Endodermal cell (in vitro differentiated cells): Measurements from ENCODE around the gene VBP1. TPM values are rescaled to one million over a fixed set of nuclear protein-coding genes. Genes with fewer than 3 reads are reported as not detected.

Source experiments
- DNase-seq: peaks from one replicate; pipeline ENCODE4 v3.0.0-alpha.2; 2017
- H3K27ac ChIP-seq: 2 replicates; pipeline ENCODE4 v1.5.1; 2013; ENCODE audit warnings: mild to moderate bottlenecking, low read depth, low read length, moderate library complexity
- H3K27me3 ChIP-seq: 2 replicates; pipeline ENCODE4 v1.6.1; 2013; ENCODE audit warnings: mild to moderate bottlenecking, low read length, moderate library complexity; ENCODE audit not compliant: insufficient read depth, control insufficient read depth, poor library complexity, severe bottlenecking
- H3K36me3 ChIP-seq: 2 replicates; pipeline ENCODE4 v1.7.0; 2013; ENCODE audit warnings: mild to moderate bottlenecking, low read length, moderate library complexity; ENCODE audit not compliant: control insufficient read depth, insufficient read depth
- H3K4me1 ChIP-seq: one replicate; pipeline ENCODE4 v1.7.0; 2013; ENCODE audit warnings: low read length; ENCODE audit not compliant: control insufficient read depth, insufficient read depth
- H3K4me3 ChIP-seq: 2 replicates; pipeline ENCODE4 v1.5.1; 2013; ENCODE audit warnings: mild to moderate bottlenecking, low read length, moderate library complexity
- H3K9ac ChIP-seq: 2 replicates; pipeline ENCODE4 v1.6.1; 2013; ENCODE audit warnings: mild to moderate bottlenecking, low read length, moderate library complexity; ENCODE audit not compliant: poor library complexity, severe bottlenecking; ENCODE audit errors: extremely low read depth
- H3K9me3 ChIP-seq: 2 replicates; pipeline ENCODE4 v1.6.1; 2013; ENCODE audit warnings: mild to moderate bottlenecking, low read length, moderate library complexity; ENCODE audit not compliant: control insufficient read depth
- H3K27ac Mint-ChIP-seq: 2 replicates; pipeline ENCODE4 v1.8.0; 2020; ENCODE audit warnings: mixed read lengths
- H3K27me3 Mint-ChIP-seq: 2 replicates; pipeline ENCODE4 v1.8.0; 2021; ENCODE audit warnings: mild to moderate bottlenecking, mixed read lengths; ENCODE audit not compliant: insufficient read depth
- H3K36me3 Mint-ChIP-seq: 2 replicates; pipeline ENCODE4 v1.8.0; 2020; ENCODE audit warnings: low read depth, mixed read lengths
- H3K4me1 Mint-ChIP-seq: 2 replicates; pipeline ENCODE4 v1.8.0; 2020; ENCODE audit warnings: mixed read lengths
- H3K4me3 Mint-ChIP-seq: 2 replicates; pipeline ENCODE4 v1.8.0; 2020; ENCODE audit warnings: mild to moderate bottlenecking, moderate library complexity, mixed read lengths
- H3K9me3 Mint-ChIP-seq: 2 replicates; pipeline ENCODE4 v1.8.0; 2020; ENCODE audit warnings: mild to moderate bottlenecking, mixed read lengths
- CTCF ChIP-seq: fragments of 200-600 bp; sonication (generic); conservative IDR thresholded peaks from 2 replicates; pipeline ENCODE4 v1.5.0; 2021; ENCODE audit warnings: antibody characterized with exemption, mild to moderate bottlenecking
- WGBS, 2 experiments: methylation state at CpG; one replicate each; pipeline versions ENCODE4 v1.1.5 to v1.1.7; 2013; ENCODE audit warnings: missing lambda C conversion rate in 2 of 2, mixed read lengths in 1 of 2; ENCODE audit not compliant: insufficient coverage in 1 of 2, insufficient read length in 1 of 2; 5-methylcytosine and 5-hydroxymethylcytosine counted together
- total RNA-seq, 2 donors: library from RNA; stranded (reverse); fragmentation: NEBNext Ultra II Directional in 1 of 2; extraction: Animal tissue kit (Norgen Biotek cat#: 25700) in 1 of 2; gene quantifications; 2 replicates in 1 of 2; 3 replicates in 1 of 2; pipeline ENCODE4 v1.2.1, GENCODE V29; 2021

Gene VBP1
- total RNA-seq, 2 donors from 2014 or later, result 83.5 to 97.0 TPM

GRCh38 chrX:155246748-155247147, 30.5 kb downstream of the VBP1 start:
- peaks cover 2% of the 10 kb centered on the region for H3K36me3 Mint-ChIP-seq
- TF ChIP-seq CTCF, result no peak
- no peak overlapping the region for H3K4me3 Mint-ChIP-seq
- H3K4me1 Mint-ChIP-seq, result no peaks in the 10 kb centered on the region
- H3K27ac Mint-ChIP-seq, result no peak overlapping the region
- DNase-seq, result no peak
- Histone ChIP-seq H3K27me3 (no peaks in the 10 kb centered on the region), H3K4me1 (no peaks in the 10 kb centered on the region), H3K4me3 (no peak overlapping the region), H3K9ac (no peak overlapping the region), H3K9me3 (no peaks in the 10 kb centered on the region), H3K36me3 (no peaks in the 10 kb centered on the region), H3K27ac (no peak overlapping the region)
- H3K27me3 Mint-ChIP-seq, result no peaks in the 10 kb centered on the region
- 95% methylated on average over 1 of the region's 1 CpG; no CpG with 5 or more reads in 1 of the 2 experiments for WGBS, 2 experiments
- H3K9me3 Mint-ChIP-seq, result peaks cover 47% of the 10 kb centered on the region

- Histone ChIP-seq H3K4me3 (no peak overlapping the region), H3K4me1 (no peaks in the 10 kb centered on the region), H3K27ac (no peak overlapping the region), H3K36me3 (no peaks in the 10 kb centered on the region), H3K9ac (no peak overlapping the region), H3K9me3 (no peaks in the 10 kb centered on the region), H3K27me3 (no peaks in the 10 kb centered on the region)
- DNase-seq, result no peak
- Mint-ChIP-seq H3K27me3 (no peaks in the 10 kb centered on the region), H3K27ac (no peak overlapping the region), H3K4me1 (no peaks in the 10 kb centered on the region), H3K36me3 (peaks cover 2% of the 10 kb centered on the region), H3K9me3 (peaks cover 43% of the 10 kb centered on the region), H3K4me3 (no peak overlapping the region)
- TF ChIP-seq CTCF, result no peak
- WGBS, 2 experiments, result 87 to 100% methylated on average over 1 to 4 of the region's 4 CpGs
These were observed 31.2 kb downstream of the VBP1 start for GRCh38 chrX:155247497-155247896.

- Mint-ChIP-seq H3K27me3 (no peaks in the 10 kb centered on the region), H3K4me1 (no peaks in the 10 kb centered on the region), H3K9me3 (peaks cover 37% of the 10 kb centered on the region), H3K27ac (no peak overlapping the region), H3K36me3 (no peaks in the 10 kb centered on the region), H3K4me3 (no peak overlapping the region)
- Histone ChIP-seq H3K9me3 (no peaks in the 10 kb centered on the region), H3K27me3 (no peaks in the 10 kb centered on the region), H3K36me3 (no peaks in the 10 kb centered on the region), H3K4me1 (no peaks in the 10 kb centered on the region), H3K9ac (no peak overlapping the region), H3K27ac (no peak overlapping the region), H3K4me3 (no peak overlapping the region)
- no CpG with 5 or more reads among the region's 1 CpG for WGBS, 2 experiments
- no peak for TF ChIP-seq CTCF
- no peak for DNase-seq
These were observed 35.1 kb downstream of the VBP1 start for GRCh38 chrX:155251391-155251790.
